Activated B cell treated with CpG ODN at 0.5 μM for 24 hours (primary cell): Measurements from ENCODE around the gene IPO9. TPM values are rescaled to one million over a fixed set of nuclear protein-coding genes. Genes with fewer than 3 reads are reported as not detected.

ENCODE experiments used
- ATAC-seq: fragments of 200-7000 bp; cut with Tn5 transposase; one replicate; pipeline ENCODE4 v1.10.0; 2021; ENCODE audit warnings: low read depth, mild to moderate bottlenecking, moderate library complexity
- CTCF ChIA-PET: fragments of 350-600 bp; sonication (Branson Sonifier 250); formaldehyde crosslinking; loops from one replicate; lab custom pipeline; 2021; ENCODE audit warnings: antibody characterized with exemption; lab: Charles Lee
- POLR2A ChIA-PET: fragments of 350-600 bp; sonication (Branson Sonifier 250); formaldehyde crosslinking; loops from one replicate; lab custom pipeline; 2021; ENCODE audit warnings: antibody characterized with exemption; lab: Charles Lee
- DNase-seq: peaks from one replicate; pipeline ENCODE4 v3.0.0; 2022
- H3K27ac Mint-ChIP-seq: one replicate; pipeline ENCODE4 v1.8.0; 2020; ENCODE audit warnings: mixed read lengths
- H3K27me3 Mint-ChIP-seq: one replicate; pipeline ENCODE4 v1.8.0; 2021; ENCODE audit warnings: mixed read lengths
- H3K36me3 Mint-ChIP-seq: one replicate; pipeline ENCODE4 v1.8.0; 2021; ENCODE audit warnings: low read depth, mixed read lengths
- H3K4me1 Mint-ChIP-seq: one replicate; pipeline ENCODE4 v1.8.0; 2021; ENCODE audit warnings: mixed read lengths
- H3K4me3 Mint-ChIP-seq: one replicate; pipeline ENCODE4 v1.8.0; 2020; ENCODE audit warnings: mild to moderate bottlenecking, mixed read lengths
- H3K9me3 Mint-ChIP-seq: one replicate; pipeline ENCODE4 v1.8.0; 2020; ENCODE audit warnings: mixed read lengths
- intact Hi-C: fragments of 100-400 bp; cut with micrococcal nuclease; formaldehyde crosslinking; loops from one replicate; pipeline ENCODE4 v1.15.1; 2024
- total RNA-seq: library from RNA; stranded (reverse); gene quantifications from 2 replicates; pipeline ENCODE4 v1.2.3, GENCODE V29; 2022
- TF ChIP-seq, protein P1 (sequence below): fragments of 200-600 bp; IDR thresholded peaks from one replicate; pipeline ENCODE4 v1.8.0; 2022; ENCODE audit warnings: antibody characterized with exemption, mild to moderate bottlenecking

IPO9 gene
- total RNA-seq, 1 donor from 2014 or later = 48.2 TPM

DNA sequence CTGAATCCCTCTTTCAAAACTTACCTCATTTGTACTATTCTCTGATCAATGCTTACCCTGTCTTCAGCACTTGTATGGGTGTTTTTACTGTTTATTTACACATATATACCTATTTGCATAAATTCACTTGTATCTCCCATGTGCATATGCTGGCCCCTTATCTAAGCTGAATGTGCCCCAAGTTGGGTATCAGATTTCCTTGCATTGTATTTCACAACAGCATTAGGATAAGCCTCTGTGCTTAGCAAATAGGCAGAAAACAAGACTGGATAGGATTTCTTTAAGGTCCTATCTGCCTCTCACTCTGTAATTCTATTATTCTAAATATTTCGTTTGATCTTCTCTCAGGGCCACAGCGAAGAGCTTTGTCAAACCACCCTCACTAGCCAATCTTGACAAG, 45.9 kb upstream of the IPO9 start:
- Mint-ChIP-seq H3K4me1 (no peaks in the 10 kb centered on the region), H3K9me3 (no peaks in the 10 kb centered on the region), H3K27me3 (no peaks in the 10 kb centered on the region), H3K4me3 (no peak overlapping the region), H3K27ac (no peak overlapping the region), H3K36me3 (peaks cover 12% of the 10 kb centered on the region)
- ATAC-seq = no peak
- no peak for DNase-seq
- intact Hi-C loops = no loop called here
- TF ChIP-seq, protein P1, sequence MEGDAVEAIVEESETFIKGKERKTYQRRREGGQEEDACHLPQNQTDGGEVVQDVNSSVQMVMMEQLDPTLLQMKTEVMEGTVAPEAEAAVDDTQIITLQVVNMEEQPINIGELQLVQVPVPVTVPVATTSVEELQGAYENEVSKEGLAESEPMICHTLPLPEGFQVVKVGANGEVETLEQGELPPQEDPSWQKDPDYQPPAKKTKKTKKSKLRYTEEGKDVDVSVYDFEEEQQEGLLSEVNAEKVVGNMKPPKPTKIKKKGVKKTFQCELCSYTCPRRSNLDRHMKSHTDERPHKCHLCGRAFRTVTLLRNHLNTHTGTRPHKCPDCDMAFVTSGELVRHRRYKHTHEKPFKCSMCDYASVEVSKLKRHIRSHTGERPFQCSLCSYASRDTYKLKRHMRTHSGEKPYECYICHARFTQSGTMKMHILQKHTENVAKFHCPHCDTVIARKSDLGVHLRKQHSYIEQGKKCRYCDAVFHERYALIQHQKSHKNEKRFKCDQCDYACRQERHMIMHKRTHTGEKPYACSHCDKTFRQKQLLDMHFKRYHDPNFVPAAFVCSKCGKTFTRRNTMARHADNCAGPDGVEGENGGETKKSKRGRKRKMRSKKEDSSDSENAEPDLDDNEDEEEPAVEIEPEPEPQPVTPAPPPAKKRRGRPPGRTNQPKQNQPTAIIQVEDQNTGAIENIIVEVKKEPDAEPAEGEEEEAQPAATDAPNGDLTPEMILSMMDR = no peak
- ChIA-PET POLR2A (no interaction called here), CTCF (interaction anchor here (0.7 to 1.0 kb wide), 2 partner anchors 9 to 10 kb away, joined by 3 to 4 read pairs; no protein-coding TSS in a partner anchor)

GRCh38 chr1:201783572-201783971, 45.4 kb upstream of the IPO9 start:
- H3K27ac Mint-ChIP-seq = no peak overlapping the region
- ATAC-seq (no peak), DNase-seq (no peak)
- CTCF ChIA-PET = interaction anchor here (0.7 to 1.0 kb wide), 2 partner anchors 9 kb away, joined by 3 to 4 read pairs; no protein-coding TSS in a partner anchor
- H3K4me1 Mint-ChIP-seq = no peaks in the 10 kb centered on the region
- peaks cover 12% of the 10 kb centered on the region for H3K36me3 Mint-ChIP-seq
- H3K9me3 Mint-ChIP-seq = no peaks in the 10 kb centered on the region
- TF ChIP-seq, protein P1 = no peak
- H3K4me3 Mint-ChIP-seq = no peak overlapping the region
- no peaks in the 10 kb centered on the region for H3K27me3 Mint-ChIP-seq
- intact Hi-C loops = no loop called here
- POLR2A ChIA-PET = no interaction called here

DNA sequence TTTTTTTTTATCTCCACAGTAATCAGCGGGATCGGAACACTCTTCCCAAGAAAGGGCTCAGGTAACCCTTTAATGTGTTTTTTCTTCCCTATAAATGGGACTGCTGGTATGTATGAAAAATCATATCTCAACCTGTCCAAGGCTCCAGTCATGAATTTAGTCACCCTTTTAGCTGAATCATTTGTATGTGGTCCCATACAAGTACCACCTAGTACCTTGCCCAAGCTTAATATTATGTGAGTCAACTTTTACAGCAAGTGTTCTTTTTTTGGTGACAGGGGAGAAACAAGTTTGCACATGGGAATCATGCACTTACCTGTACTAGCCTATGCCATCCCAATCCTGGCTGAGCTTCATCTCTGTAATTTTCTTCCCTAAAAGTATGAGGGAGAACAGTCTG, 43.7 kb upstream of the IPO9 start:
- Mint-ChIP-seq H3K27ac (no peak overlapping the region), H3K27me3 (no peaks in the 10 kb centered on the region), H3K9me3 (no peaks in the 10 kb centered on the region), H3K36me3 (peaks cover 12% of the 10 kb centered on the region), H3K4me1 (no peaks in the 10 kb centered on the region), H3K4me3 (no peak overlapping the region)
- CTCF ChIA-PET = interaction anchor here (1.2 to 12.6 kb wide), 2 partner anchors 9 to 75 kb away, joined by 4 to 189 read pairs; no protein-coding TSS in a partner anchor
- TF ChIP-seq, protein P1 = no peak
- intact Hi-C loops = no loop called here
- DNase-seq (no peak), ATAC-seq (no peak)
- POLR2A ChIA-PET = no interaction called here

GRCh38 chr1:201786824-201787223, 42.1 kb upstream of the IPO9 start:
- Mint-ChIP-seq H3K27me3 (no peaks in the 10 kb centered on the region), H3K27ac (no peak overlapping the region), H3K36me3 (peaks cover 10% of the 10 kb centered on the region), H3K4me1 (peaks cover 3% of the 10 kb centered on the region), H3K9me3 (no peaks in the 10 kb centered on the region), H3K4me3 (no peak overlapping the region)
- ATAC-seq = no peak
- CTCF ChIA-PET = interaction anchor here (0.7 to 12.6 kb wide), 2 partner anchors 10 to 76 kb away, joined by 4 to 189 read pairs; no protein-coding TSS in a partner anchor
- DNase-seq = no peak
- POLR2A ChIA-PET = no interaction called here
- TF ChIP-seq, protein P1 = no peak
- intact Hi-C loops = no loop called here

GRCh38 chr1:201788296-201788695, 40.7 kb upstream of the IPO9 start:
- TF ChIP-seq, protein P1 = no peak
- no peak overlapping the region for H3K4me3 Mint-ChIP-seq
- POLR2A ChIA-PET = no interaction called here
- H3K9me3 Mint-ChIP-seq = no peaks in the 10 kb centered on the region
- no peak overlapping the region for H3K27ac Mint-ChIP-seq
- peaks cover 3% of the 10 kb centered on the region for H3K4me1 Mint-ChIP-seq
- intact Hi-C loops = no loop called here
- no peaks in the 10 kb centered on the region for H3K36me3 Mint-ChIP-seq
- no peaks in the 10 kb centered on the region for H3K27me3 Mint-ChIP-seq
- DNase-seq (no peak), ATAC-seq (no peak)
- CTCF ChIA-PET = interaction anchor here (12.6 kb wide), 1 partner anchor 78 kb away, joined by 189 read pairs; no protein-coding TSS in a partner anchor
